Uterus (tissue), 4 donors: Measurements from ENCODE around the gene GRM6. TPM values are rescaled to one million over a fixed set of nuclear protein-coding genes. Genes with fewer than 3 reads are reported as not detected.

Source experiments
- DNase-seq, 2 donors: peaks; one replicate each; pipeline ENCODE4 v3.0.0-alpha.2; 2019 to 2020
- H3K27ac ChIP-seq, 2 donors: fragments of 200-600 bp; sonication (generic); 1 replicate in 1 of 2; 2 replicates in 1 of 2; pipeline ENCODE4 v1.5.1; 2016 to 2018
- H3K27me3 ChIP-seq, 2 donors: fragments of 200-600 bp; sonication (generic); one replicate each; pipeline ENCODE4 v1.5.1; 2018 to 2019; ENCODE audit warnings: control low read depth in 1 of 2
- H3K36me3 ChIP-seq, 2 donors: fragments of 200-600 bp; sonication (generic); one replicate each; pipeline ENCODE4 v1.5.1; 2019; ENCODE audit warnings: control low read depth in 1 of 2
- H3K4me1 ChIP-seq, 2 donors: fragments of 200-600 bp; sonication (generic); one replicate each; pipeline ENCODE4 v1.5.1; 2018 to 2019; ENCODE audit warnings: control low read depth in 1 of 2
- H3K4me3 ChIP-seq, 2 donors: fragments of 200-600 bp; sonication (generic); 1 replicate in 1 of 2; 2 replicates in 1 of 2; pipeline ENCODE4 v1.5.1; 2018 to 2019; ENCODE audit warnings: mild to moderate bottlenecking in 1 of 2
- H3K9me3 ChIP-seq, 2 donors: fragments of 200-600 bp; sonication (generic); one replicate each; pipeline ENCODE4 v1.5.1; 2019; ENCODE audit warnings: control low read depth in 1 of 2
- POLR2A ChIP-seq, 2 donors: fragments of 450-650 bp; IDR thresholded peaks; one replicate each; pipeline ENCODE4 v1.6.1; 2016; ENCODE audit warnings: antibody characterized with exemption in 2 of 2, mild to moderate bottlenecking in 1 of 2, moderate library complexity in 1 of 2
- intact Hi-C: fragments of 100-400 bp; cut with DNase I; formaldehyde crosslinking; loops from one replicate; pipeline ENCODE4 v1.15.1; 2023; ENCODE audit warnings: low total_unique reads
- total RNA-seq, 4 donors: library from RNA; depleted of rRNA in 3 of 4; stranded (reverse); fragments of >200 nt in 3 of 4; gene quantifications; one replicate each; pipeline versions ENCODE4 v1.1.0 to v1.2.4, GENCODE V29; 2014 to 2023
- TF ChIP-seq, protein P1 (sequence below), 4 experiments: fragments of 200-600 bp in 2 of 4; fragments of 450-650 bp in 2 of 4; sonication (generic) in 2 of 4; IDR thresholded peaks; one replicate each; pipeline ENCODE4 v1.5.1; 2016 to 2019; ENCODE audit warnings: antibody characterized with exemption in 4 of 4, mild to moderate bottlenecking in 2 of 4, moderate library complexity in 1 of 4
- donor health status: DM: yes; HTN: yes; CAD: no.

The GRM6 gene
- total RNA-seq, 4 donors from 2014 or later, result not detected

DNA sequence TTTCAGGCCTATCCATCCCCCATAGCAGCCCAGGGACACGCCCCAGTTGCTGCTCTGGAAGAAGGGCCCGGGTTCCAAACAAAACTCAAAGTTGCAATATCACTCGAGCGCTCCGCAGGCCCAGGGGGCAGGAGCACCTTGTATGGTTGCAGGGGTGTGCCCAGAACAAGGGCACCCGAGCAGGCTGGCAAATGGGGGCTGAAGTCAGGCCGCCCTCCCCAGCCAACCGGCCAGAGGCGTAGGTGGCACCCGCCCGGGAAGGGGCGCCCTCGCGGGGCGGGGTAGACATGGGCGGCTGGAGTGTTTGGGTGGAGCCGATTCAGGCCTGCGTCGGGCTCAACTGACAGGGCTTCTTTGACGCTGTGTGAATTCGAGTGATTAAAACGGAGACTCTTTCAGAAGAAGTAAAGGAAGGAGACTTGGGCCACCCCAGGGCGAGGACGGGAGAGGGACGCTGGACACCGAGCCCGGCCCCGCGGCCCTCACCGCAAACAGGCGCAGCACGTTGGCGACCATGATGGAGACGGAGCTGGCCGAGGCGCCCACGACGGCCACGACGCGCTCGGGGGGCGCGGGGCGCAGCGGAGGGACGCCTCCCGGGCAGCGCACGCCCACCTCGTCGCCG, 1.1 kb downstream of the GRM6 start:
- H3K4me3 ChIP-seq, result no peak overlapping the region
- TF ChIP-seq, protein P1, sequence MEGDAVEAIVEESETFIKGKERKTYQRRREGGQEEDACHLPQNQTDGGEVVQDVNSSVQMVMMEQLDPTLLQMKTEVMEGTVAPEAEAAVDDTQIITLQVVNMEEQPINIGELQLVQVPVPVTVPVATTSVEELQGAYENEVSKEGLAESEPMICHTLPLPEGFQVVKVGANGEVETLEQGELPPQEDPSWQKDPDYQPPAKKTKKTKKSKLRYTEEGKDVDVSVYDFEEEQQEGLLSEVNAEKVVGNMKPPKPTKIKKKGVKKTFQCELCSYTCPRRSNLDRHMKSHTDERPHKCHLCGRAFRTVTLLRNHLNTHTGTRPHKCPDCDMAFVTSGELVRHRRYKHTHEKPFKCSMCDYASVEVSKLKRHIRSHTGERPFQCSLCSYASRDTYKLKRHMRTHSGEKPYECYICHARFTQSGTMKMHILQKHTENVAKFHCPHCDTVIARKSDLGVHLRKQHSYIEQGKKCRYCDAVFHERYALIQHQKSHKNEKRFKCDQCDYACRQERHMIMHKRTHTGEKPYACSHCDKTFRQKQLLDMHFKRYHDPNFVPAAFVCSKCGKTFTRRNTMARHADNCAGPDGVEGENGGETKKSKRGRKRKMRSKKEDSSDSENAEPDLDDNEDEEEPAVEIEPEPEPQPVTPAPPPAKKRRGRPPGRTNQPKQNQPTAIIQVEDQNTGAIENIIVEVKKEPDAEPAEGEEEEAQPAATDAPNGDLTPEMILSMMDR (IDR thresholded peaks at IDR 0.05), result no peak
- no peak for TF ChIP-seq POLR2A (IDR thresholded peaks at IDR 0.05)
- H3K36me3 ChIP-seq, result no peaks in the 10 kb centered on the region
- no peak overlapping the region for H3K27ac ChIP-seq
- peaks cover 0 to 10% of the 10 kb centered on the region in 2 donors for H3K27me3 ChIP-seq
- H3K9me3 ChIP-seq, result peaks cover 0 to 8% of the 10 kb centered on the region in 2 donors
- intact Hi-C loops, result no loop called here
- no peaks in the 10 kb centered on the region for H3K4me1 ChIP-seq
- no peak for DNase-seq

DNA sequence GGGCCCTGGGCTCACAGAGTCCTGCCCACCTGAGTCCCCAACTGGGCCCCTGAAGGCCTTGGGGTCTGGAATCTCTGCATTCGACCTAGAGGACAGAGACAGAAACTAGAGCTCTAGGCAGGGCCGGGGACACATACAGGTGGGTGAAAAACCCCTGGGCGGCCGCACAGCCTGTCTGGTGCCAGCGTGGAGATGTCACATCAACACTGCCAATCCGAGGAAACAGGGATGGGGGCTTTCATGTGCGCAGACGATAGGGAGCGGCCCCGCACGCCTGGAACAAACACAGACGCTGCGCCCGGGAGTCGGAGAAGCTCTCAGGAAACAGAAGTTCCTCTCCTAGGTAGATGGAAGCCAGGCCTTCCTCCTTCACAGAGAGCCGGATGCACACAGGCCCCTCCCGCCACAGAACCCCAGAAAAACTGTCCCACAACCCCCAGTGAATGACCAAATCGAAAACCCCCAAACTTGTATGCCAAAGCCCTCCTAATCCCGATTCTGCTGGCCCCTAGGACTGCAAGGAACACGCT, 1.8 kb downstream of the GRM6 start:
- H3K27me3 ChIP-seq, result peaks cover 0 to 10% of the 10 kb centered on the region in 2 donors
- intact Hi-C loops, result no loop called here
- H3K9me3 ChIP-seq, result peaks cover 0 to 12% of the 10 kb centered on the region in 2 donors
- TF ChIP-seq, protein P1 (IDR thresholded peaks at IDR 0.05), result no peak
- TF ChIP-seq POLR2A (IDR thresholded peaks at IDR 0.05), result no peak
- no peak overlapping the region for H3K27ac ChIP-seq
- no peak overlapping the region for H3K4me3 ChIP-seq
- H3K36me3 ChIP-seq, result no peaks in the 10 kb centered on the region
- H3K4me1 ChIP-seq, result no peaks in the 10 kb centered on the region
- no peak for DNase-seq

DNA sequence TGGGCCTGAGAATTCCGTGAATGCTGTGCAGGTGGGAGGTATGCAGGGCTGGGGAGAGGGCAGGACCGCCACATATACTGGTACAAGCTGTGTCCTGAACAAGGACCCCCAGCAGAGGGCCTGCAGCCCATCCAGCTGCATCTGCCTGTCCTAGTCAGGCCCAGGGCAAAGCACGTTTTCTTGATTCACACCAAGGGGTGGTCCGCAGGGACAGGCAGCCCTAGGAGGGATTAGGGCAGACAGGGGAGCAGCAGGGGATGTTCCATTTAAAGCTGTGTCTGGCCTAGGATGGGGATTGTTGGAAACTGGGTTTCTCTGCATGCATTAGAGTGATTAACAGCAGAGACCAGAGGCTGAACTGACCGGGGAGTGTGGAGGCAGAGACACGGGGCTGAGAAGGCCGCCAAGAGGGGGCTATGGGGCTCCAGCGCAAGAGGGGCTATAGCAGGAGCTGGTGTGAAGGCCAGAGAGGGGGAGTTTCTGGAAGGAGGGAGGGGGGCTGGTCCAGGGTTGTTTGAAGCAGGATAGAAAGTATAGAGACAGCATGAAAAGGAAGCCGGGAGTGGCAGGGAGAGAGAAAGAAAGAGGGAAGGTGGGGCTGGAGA, 2.7 kb downstream of the GRM6 start:
- H3K4me1 ChIP-seq, result no peaks in the 10 kb centered on the region
- intact Hi-C loops, result no loop called here
- H3K27ac ChIP-seq, result no peak overlapping the region
- peaks cover 0 to 10% of the 10 kb centered on the region in 2 donors for H3K27me3 ChIP-seq
- no peak overlapping the region for H3K4me3 ChIP-seq
- no peak for DNase-seq
- no peaks in the 10 kb centered on the region for H3K36me3 ChIP-seq
- TF ChIP-seq, protein P1 (IDR thresholded peaks at IDR 0.05), result no peak
- no peak for TF ChIP-seq POLR2A (IDR thresholded peaks at IDR 0.05)
- H3K9me3 ChIP-seq, result peaks cover 0 to 13% of the 10 kb centered on the region in 2 donors

DNA sequence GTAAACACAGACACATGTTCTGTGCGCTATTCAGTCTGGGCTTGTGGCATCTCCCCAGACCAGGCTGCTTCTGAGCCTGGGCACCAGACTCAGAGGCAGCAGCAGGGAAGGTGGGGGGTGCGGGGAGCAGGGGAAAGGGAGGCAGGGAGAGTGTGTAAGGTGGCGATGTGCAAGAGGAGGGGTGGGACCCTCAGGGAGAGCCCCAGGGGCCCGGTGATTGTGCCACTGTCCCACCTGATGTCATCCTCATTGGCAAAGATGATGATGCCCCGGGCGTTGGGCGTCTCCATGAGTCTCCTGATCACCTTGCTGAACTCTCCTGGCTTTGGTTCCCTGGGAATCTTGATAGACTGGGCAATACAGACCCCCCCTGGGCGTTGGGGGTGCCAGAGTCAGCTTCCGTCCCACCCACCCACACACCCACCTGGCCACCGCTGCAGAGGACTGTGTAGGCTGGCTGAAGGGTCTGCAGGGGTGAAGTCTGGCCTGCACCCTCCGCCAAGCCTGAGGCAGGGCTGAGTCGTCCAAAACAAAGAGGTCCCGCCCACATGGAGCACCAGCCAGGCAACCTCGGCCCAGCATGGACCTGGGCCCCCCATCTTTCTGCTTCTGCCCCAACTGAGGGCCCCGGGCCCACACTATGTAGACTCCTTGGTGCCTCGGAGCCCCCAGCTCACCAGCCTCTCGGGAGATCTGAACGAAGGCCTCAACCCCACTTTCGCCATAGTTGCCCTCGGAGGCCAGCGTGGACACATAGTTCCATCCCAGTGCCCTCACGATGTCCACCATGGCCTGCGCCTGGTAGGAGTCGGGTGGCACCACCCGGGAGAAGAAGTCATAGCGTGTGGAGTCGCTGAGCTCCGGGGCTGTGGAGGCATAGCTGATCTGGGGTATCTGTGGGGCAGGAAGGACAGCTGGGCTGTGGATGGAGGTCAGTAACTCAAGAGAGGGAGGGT, 3.7 kb downstream of the GRM6 start:
- H3K27me3 ChIP-seq, result peaks cover 0 to 10% of the 10 kb centered on the region in 2 donors
- intact Hi-C loops, result no loop called here
- no peaks in the 10 kb centered on the region for H3K36me3 ChIP-seq
- H3K27ac ChIP-seq, result no peak overlapping the region
- no peak for DNase-seq
- H3K4me1 ChIP-seq, result no peaks in the 10 kb centered on the region
- TF ChIP-seq POLR2A (IDR thresholded peaks at IDR 0.05), result no peak
- TF ChIP-seq, protein P1 (IDR thresholded peaks at IDR 0.05), result no peak
- H3K4me3 ChIP-seq, result no peak overlapping the region
- peaks cover 0 to 22% of the 10 kb centered on the region in 2 donors for H3K9me3 ChIP-seq
